Thymus (tissue), 11 donors: ENCODE measurements around the gene TSPAN9. TPM values are rescaled to one million over a fixed set of nuclear protein-coding genes. Genes with fewer than 3 reads are reported as not detected.

Source experiments
- DNase-seq, 9 donors: peaks; one replicate each; pipeline ENCODE4 v3.0.0-alpha.2; 2013; ENCODE audit warnings: low spot score in 9 of 9, low read depth in 6 of 9, missing footprints in 1 of 9
- H3K27ac ChIP-seq, 2 donors: one replicate each; pipeline ENCODE4 v1.5.1; 2013; ENCODE audit warnings: control low read depth in 1 of 2, low read depth in 1 of 2, low read length in 1 of 2, mild to moderate bottlenecking in 1 of 2, moderate library complexity in 1 of 2
- H3K27me3 ChIP-seq, 2 donors: one replicate each; pipeline ENCODE4 v1.5.1; 2013; ENCODE audit warnings: low read length in 1 of 2; ENCODE audit not compliant: control insufficient read depth in 2 of 2, insufficient read depth in 1 of 2
- H3K36me3 ChIP-seq, 2 donors: one replicate each; pipeline ENCODE4 v1.5.1; 2013; ENCODE audit warnings: low read length in 1 of 2, mild to moderate bottlenecking in 1 of 2, moderate library complexity in 1 of 2; ENCODE audit not compliant: control insufficient read depth in 2 of 2, insufficient read depth in 2 of 2
- H3K4me1 ChIP-seq, 2 donors: one replicate each; pipeline ENCODE4 v1.5.1; 2013; ENCODE audit warnings: low read length in 2 of 2; ENCODE audit not compliant: control insufficient read depth in 2 of 2, insufficient read depth in 2 of 2
- H3K4me3 ChIP-seq, 2 donors: one replicate each; pipeline ENCODE4 v1.5.1; 2013; ENCODE audit warnings: low read length in 2 of 2, control low read depth in 1 of 2, mild to moderate bottlenecking in 1 of 2
- H3K9me3 ChIP-seq, 2 donors: one replicate each; pipeline ENCODE4 v1.5.1; 2013; ENCODE audit warnings: low read length in 1 of 2, mild to moderate bottlenecking in 1 of 2; ENCODE audit not compliant: control insufficient read depth in 2 of 2, insufficient read depth in 1 of 2
- WGBS: extraction: QIAGEN DNeasy Blood & Tissue Kit; methylation state at CpG from one replicate; pipeline ENCODE4 v1.1.7; 2013; 5-methylcytosine and 5-hydroxymethylcytosine counted together
- polyA plus RNA-seq: library from polyadenylated mRNA; stranded (reverse); fragments of 200-250 nt; gene quantifications from one replicate; pipeline ENCODE4 v1.2.3, GENCODE V29; 2013
- total RNA-seq: library from RNA; stranded (reverse); fragments of 120-200 nt; gene quantifications from one replicate; pipeline ENCODE4 v1.2.4, GENCODE V29; 2013
- donor health status: healthy.

Gene TSPAN9
- total and polyA plus RNA-seq, 2 donors: 4.9 to 10.2 TPM

DNA sequence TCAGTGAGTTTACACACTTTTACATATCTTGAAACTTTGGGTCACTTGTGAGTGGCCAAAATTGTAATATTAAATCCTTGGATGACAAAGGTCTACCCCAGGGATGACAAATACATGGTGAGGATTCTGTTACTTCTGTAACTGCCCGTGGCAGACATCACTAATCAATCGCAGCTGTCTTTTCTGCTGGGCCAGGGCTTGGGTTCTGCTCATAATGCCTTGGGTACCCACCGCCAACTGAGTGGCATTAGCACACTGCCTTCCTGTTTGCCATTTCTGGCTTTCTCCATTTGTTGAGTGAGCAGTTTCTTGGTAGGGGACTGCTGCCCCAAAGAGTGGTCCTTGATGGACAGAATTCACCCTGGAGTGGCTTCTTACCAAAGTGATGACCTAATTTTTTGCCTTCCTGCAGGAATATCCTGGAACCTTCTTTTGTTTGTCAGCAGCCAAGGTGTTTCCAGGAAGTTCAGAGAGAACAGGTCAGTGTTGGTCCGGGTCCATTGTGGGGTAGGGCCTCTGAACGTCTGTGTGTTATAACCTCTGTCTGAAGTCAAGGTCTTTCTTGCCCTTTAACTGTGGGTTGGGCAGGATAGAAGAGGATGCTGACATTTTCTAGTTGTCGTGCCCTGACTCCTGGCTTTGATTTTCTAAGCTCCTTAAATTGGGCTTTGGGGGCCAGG lies 6.2 kb downstream of the TSPAN9 start:
- H3K27ac ChIP-seq: no peak overlapping the region
- H3K4me3 ChIP-seq: no peak overlapping the region
- H3K27me3 ChIP-seq: peaks cover 2 to 12% of the 10 kb centered on the region in 2 donors
- 79% methylated on average over 6 of the region's 6 CpGs for WGBS
- no peak for DNase-seq
- no peaks in the 10 kb centered on the region for H3K36me3 ChIP-seq
- H3K9me3 ChIP-seq: no peaks in the 10 kb centered on the region
- H3K4me1 ChIP-seq: no peaks in the 10 kb centered on the region

DNA sequence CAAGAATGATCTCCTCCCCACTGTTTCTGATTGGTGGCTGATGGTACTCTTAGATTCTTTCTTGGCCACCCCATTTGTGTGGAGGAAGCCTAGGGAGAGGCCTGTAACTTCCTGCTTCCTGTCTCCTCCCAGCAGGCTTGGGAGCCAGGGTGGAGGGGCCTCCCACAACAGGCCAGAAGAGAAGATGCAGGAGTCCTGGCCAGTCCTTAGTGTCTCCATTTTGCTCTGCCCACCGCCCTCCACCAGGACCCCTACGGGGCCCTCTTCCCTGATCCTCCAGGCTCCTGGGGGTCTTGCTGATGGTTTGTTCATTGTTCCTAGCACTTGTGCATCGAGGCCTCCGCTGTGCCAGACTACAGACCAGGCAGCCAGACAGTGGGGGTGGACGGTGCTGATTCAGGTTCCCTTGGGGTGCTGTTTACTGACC lies 6.8 kb downstream of the TSPAN9 start:
- H3K9me3 ChIP-seq: no peaks in the 10 kb centered on the region
- no peak overlapping the region for H3K4me3 ChIP-seq
- H3K27ac ChIP-seq: no peak overlapping the region
- 95% methylated on average over 5 of the region's 5 CpGs for WGBS
- H3K4me1 ChIP-seq: no peaks in the 10 kb centered on the region
- peaks cover 0 to 7% of the 10 kb centered on the region in 2 donors for H3K27me3 ChIP-seq
- no peak for DNase-seq
- H3K36me3 ChIP-seq: no peaks in the 10 kb centered on the region

DNA sequence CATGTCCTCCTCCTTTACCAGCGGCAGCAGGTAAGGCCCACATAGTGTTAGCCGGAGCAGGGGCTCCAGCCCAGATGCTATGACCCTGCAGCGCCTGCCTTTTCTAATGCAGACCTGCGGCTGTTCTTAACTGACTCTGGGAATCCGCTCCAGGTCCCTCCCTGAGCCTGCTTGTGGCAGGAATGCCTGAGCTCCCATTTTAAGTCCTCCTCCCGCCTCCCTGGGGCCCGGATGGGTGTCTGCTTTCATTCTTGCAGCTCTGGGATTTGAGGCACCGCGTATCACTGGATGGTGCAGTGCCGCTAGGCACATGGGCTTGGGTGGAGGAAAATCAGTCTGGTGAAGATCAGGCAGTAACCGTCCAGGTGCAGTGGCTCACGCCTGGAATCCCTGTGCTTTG lies 7.6 kb downstream of the TSPAN9 start:
- Histone ChIP-seq H3K4me1 (no peaks in the 10 kb centered on the region), H3K27ac (no peak overlapping the region), H3K9me3 (no peaks in the 10 kb centered on the region), H3K36me3 (no peaks in the 10 kb centered on the region), H3K4me3 (no peak overlapping the region), H3K27me3 (peaks cover 0 to 3% of the 10 kb centered on the region in 2 donors)
- WGBS: 96% methylated on average over 12 of the region's 12 CpGs
- no peak for DNase-seq

DNA sequence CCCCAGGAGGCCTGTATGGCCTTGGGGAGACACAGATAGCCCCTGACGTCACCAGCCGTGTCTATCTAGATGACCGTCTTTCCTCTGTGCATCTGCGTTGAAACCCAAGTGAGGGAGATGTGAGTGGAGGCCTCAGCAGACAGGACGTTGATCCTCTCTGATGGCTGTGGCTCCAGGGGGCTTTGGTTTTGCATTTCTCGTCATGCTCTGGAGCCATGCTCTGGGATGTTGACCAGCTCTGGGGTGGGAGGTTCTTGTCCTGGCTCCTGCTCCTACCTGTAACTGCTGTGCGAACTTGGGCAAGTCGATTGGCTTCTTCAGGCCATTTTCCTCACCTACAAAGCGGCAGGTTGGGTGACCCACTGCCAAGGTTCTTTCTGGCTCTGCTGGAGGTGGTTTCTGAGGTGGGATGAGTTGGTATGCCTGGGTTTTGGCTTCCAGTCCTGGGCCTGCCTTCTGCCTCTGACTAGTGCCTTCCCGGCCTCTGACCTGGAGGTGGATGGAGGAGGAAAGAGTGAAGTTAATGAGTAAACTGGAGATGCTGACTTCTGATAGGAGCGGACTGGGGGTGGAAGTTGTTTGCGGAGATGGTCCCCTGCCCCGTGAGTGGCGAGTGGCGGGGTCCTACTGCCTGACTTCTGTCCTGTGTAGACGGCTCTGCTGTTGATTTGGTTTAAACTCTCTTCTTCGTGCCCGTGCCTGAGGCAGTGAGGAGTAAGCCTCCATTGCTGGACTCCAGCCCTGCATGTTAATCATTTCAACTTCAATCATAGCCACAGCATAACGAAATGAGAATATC lies 8.4 kb downstream of the TSPAN9 start:
- Histone ChIP-seq H3K4me1 (no peaks in the 10 kb centered on the region), H3K9me3 (no peaks in the 10 kb centered on the region), H3K27me3 (peaks cover 0 to 3% of the 10 kb centered on the region in 2 donors), H3K4me3 (no peak overlapping the region), H3K36me3 (no peaks in the 10 kb centered on the region), H3K27ac (no peak overlapping the region)
- no peak for DNase-seq
- WGBS: 80% methylated on average over 19 of the region's 19 CpGs

DNA sequence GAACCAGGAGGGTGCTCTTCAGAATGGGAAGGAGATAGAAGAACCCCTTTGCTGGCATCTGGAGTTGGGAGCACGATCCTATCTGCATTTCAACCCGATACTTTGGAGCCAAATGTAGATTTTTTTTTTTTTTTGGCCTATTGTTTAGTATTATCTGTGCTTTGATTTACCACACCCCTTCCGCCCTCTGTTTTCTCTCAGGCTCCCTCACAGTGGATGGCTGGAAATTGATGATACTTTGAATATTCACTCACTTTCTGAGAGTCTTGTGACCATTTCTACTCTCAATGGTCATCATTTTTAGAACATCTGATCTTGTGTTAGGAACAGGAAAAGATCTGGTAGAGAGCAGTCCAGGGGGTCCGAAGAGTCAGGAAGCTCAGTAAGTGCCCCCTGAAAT lies 9.0 kb downstream of the TSPAN9 start:
- WGBS: 95% methylated on average over 4 of the region's 4 CpGs
- no peak for DNase-seq
- Histone ChIP-seq H3K4me1 (no peaks in the 10 kb centered on the region), H3K27me3 (no peaks in the 10 kb centered on the region), H3K27ac (no peak overlapping the region), H3K36me3 (no peaks in the 10 kb centered on the region), H3K9me3 (no peaks in the 10 kb centered on the region), H3K4me3 (no peak overlapping the region)

DNA sequence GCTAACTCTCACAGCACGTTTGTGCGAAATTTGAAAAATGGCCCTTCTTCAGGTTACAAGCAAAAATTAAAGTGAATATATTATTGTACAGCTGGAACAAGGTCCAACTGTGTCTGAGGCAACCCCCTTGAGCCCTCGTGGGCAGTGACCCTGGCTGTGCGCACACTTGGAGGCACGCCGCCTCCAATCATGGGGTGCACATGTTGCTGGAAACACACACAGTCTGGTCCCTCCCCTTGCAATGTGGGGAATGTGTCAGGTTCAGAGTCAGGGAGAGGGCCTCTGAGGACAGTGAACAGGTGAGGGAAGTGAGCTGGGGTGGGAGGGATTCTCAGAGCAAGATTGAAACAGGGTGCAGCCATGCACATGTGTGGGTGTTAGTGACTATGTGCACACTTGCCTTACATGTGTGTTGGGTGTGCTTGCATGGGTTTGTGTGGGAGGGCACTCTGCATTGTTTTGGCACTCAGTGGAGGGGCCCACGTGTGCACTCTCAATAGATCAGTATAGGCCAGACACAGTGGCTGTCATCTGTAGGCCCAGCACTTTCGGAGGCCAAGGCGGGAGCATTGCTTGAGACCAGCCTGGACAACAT lies 9.6 kb downstream of the TSPAN9 start:
- Histone ChIP-seq H3K4me3 (no peak overlapping the region), H3K27me3 (no peaks in the 10 kb centered on the region), H3K36me3 (no peaks in the 10 kb centered on the region), H3K4me1 (peaks cover 0 to 2% of the 10 kb centered on the region in 2 donors), H3K27ac (no peak overlapping the region), H3K9me3 (no peaks in the 10 kb centered on the region)
- WGBS: 93% methylated on average over 9 of the region's 9 CpGs
- DNase-seq: no peak

DNA sequence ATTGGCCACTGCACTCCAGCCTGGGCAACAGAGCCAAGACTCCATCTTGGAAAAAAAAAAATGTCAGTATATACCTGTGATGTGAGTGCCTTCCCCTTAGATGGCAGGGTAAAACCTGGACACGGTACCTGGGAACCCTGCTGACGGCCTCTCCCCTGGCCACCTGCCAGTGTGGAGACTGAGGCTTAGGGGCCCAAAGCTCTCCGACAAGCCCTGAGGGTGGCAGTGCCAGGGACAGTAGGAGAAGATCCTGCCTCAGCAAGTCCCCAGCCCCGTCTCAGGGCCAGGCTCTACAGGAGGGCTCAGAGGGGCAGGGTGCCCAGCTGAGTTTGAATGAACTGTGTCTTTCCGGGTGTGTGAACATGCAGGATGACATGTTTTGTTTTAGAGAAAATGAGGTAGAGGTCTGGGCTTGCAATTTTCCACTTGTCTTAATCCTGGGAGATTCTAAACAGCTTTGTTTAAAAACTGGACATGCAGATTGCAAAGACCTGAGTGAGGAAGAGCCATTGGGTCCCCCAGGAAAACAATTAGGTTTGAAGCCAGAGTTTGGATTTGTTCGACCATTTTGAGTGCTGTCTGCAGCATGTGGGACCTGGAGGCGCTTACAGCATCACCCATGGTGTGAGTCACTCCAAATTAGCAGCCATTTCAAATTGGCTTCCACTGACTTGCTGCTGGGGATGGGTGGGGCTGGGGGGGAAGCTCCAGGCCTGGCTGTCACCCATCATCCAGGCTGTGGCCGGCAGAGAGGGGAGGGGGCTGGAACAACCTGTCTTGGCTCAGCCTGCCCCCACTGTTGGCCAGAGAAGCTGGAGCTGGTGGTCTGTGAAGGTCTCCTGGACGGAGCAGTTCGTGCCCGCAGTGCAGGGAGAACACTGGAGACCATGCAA lies 10.8 kb downstream of the TSPAN9 start:
- H3K4me1 ChIP-seq: peaks cover 0 to 4% of the 10 kb centered on the region in 2 donors
- DNase-seq: no peak
- H3K4me3 ChIP-seq: no peak overlapping the region
- 92% methylated on average over 11 of the region's 11 CpGs for WGBS
- no peaks in the 10 kb centered on the region for H3K27me3 ChIP-seq
- no peaks in the 10 kb centered on the region for H3K36me3 ChIP-seq
- no peaks in the 10 kb centered on the region for H3K9me3 ChIP-seq
- H3K27ac ChIP-seq: no peak overlapping the region

DNA sequence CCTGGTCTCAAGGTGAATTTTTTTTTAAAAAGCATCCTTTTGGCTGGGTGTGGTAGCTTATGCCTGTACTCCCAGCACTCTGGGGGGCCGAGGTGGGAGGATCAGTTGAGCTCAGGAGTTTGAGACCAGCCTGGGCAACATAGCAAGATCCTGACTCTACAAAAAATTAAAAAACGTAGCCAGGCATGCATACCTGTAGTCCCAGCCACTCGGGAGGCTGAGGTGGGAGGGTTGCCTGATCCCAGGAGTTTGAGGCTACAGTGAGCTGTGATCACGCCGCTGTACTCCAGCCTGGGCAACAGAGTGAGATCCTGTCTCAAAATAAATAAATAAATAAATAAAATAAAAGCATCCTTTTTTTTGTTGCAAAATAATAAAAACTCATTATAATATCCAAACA lies 12.4 kb downstream of the TSPAN9 start:
- H3K4me3 ChIP-seq: no peak overlapping the region
- no peak for DNase-seq
- H3K9me3 ChIP-seq: no peaks in the 10 kb centered on the region
- 94% methylated on average over 5 of the region's 5 CpGs for WGBS
- no peaks in the 10 kb centered on the region for H3K27me3 ChIP-seq
- H3K36me3 ChIP-seq: no peaks in the 10 kb centered on the region
- H3K27ac ChIP-seq: no peak overlapping the region
- H3K4me1 ChIP-seq: peaks cover 0 to 4% of the 10 kb centered on the region in 2 donors
